ENCODE data around the gene SYT3. TPM values are rescaled to one million over a fixed set of nuclear protein-coding genes. Genes with fewer than 3 reads are reported as not detected.
"Not testable (repeated sequence)": the region's sequence is repeated elsewhere in the genome, so short reads cannot be mapped to it uniquely, and the experiment has no call there.

The SYT3 gene
- total and polyA plus RNA-seq, 2 experiments from 2014 or later: 10.0 to 25.5 TPM

DNA sequence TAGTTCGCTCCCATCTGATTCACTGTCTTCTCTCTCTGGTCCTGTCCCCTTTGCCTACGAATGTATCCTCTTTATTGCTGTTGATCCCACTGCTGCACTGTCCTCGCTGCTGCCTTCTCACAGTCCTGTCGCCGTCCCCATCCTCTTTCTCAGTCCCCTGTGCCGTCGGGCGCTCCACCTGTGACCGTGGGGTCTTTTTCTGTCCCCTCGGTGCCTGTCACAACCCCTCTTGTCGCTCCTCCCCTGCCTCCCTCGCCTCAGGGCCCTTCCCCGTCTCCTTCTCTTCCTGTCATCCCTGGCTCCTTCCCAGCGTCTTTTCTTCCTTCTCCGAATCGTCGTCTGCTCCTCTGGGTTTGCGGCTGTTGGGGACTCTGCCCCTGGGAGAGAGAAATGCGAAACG is 32.3 kb downstream of the SYT3 start (continued):
- TF ChIP-seq, protein P1, sequence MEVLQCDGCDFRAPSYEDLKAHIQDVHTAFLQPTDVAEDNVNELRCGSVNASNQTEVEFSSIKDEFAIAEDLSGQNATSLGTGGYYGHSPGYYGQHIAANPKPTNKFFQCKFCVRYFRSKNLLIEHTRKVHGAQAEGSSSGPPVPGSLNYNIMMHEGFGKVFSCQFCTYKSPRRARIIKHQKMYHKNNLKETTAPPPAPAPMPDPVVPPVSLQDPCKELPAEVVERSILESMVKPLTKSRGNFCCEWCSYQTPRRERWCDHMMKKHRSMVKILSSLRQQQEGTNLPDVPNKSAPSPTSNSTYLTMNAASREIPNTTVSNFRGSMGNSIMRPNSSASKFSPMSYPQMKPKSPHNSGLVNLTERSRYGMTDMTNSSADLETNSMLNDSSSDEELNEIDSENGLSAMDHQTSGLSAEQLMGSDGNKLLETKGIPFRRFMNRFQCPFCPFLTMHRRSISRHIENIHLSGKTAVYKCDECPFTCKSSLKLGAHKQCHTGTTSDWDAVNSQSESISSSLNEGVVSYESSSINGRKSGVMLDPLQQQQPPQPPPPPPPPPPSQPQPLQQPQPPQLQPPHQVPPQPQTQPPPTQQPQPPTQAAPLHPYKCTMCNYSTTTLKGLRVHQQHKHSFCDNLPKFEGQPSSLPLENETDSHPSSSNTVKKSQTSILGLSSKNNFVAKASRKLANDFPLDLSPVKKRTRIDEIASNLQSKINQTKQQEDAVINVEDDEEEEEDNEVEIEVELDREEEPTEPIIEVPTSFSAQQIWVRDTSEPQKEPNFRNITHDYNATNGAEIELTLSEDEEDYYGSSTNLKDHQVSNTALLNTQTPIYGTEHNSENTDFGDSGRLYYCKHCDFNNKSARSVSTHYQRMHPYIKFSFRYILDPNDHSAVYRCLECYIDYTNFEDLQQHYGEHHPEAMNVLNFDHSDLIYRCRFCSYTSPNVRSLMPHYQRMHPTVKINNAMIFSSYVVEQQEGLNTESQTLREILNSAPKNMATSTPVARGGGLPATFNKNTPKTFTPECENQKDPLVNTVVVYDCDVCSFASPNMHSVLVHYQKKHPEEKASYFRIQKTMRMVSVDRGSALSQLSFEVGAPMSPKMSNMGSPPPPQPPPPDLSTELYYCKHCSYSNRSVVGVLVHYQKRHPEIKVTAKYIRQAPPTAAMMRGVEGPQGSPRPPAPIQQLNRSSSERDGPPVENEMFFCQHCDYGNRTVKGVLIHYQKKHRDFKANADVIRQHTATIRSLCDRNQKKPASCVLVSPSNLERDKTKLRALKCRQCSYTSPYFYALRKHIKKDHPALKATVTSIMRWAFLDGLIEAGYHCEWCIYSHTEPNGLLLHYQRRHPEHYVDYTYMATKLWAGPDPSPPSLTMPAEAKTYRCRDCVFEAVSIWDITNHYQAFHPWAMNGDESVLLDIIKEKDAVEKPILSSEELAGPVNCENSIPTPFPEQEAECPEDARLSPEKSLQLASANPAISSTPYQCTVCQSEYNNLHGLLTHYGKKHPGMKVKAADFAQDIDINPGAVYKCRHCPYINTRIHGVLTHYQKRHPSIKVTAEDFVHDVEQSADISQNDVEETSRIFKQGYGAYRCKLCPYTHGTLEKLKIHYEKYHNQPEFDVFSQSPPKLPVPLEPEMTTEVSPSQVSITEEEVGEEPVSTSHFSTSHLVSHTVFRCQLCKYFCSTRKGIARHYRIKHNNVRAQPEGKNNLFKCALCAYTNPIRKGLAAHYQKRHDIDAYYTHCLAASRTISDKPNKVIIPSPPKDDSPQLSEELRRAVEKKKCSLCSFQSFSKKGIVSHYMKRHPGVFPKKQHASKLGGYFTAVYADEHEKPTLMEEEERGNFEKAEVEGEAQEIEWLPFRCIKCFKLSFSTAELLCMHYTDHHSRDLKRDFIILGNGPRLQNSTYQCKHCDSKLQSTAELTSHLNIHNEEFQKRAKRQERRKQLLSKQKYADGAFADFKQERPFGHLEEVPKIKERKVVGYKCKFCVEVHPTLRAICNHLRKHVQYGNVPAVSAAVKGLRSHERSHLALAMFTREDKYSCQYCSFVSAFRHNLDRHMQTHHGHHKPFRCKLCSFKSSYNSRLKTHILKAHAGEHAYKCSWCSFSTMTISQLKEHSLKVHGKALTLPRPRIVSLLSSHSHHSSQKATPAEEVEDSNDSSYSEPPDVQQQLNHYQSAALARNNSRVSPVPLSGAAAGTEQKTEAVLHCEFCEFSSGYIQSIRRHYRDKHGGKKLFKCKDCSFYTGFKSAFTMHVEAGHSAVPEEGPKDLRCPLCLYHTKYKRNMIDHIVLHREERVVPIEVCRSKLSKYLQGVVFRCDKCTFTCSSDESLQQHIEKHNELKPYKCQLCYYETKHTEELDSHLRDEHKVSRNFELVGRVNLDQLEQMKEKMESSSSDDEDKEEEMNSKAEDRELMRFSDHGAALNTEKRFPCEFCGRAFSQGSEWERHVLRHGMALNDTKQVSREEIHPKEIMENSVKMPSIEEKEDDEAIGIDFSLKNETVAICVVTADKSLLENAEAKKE (CRISPR knock-in tag; IDR thresholded peaks at IDR 0.05): no peak
- TF ChIP-seq EZH2phosphoT487 (IDR thresholded peaks at IDR 0.05; ENCODE audit: unreplicated experiment): no peak
- TF ChIP-seq ZNF114 (CRISPR knock-in tag; IDR thresholded peaks at IDR 0.05): no peak

DNA sequence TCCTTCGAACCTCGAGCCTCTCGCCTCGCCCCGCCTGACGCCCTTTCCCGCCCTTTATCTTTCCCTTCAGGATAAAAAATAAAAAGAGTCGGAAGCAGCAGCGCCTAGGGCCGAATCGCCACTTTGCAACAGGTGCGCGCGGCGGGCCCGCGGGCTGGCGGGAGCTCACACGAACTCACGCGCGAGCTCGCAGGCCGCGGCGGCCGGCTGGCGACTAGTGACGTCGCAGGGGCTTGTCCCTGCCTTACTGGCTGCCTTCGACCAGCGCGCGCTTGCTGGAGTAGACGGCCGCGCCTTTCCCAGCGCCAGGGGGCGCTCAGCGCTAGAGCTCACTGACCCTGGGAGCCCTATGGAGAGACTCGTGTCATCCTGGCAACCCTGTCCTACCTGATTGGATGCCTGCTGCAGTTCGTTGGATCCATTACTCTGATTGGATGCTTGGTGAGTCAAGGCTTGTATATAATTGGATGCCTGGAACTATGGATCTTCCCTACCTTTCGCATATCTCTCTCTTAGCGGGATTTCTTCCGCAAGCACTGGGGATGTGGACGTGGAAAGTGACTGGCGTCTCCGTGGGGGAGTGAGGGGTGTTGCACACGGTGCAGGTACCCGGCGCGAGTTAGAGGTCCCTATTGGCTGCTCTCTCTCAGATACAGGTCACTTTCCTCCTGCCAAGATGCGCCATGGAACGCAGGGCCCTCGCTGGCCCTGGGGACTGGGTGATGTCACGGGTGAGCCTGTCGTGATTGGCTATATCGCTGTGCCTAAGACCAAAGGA is 33.4 kb downstream of the SYT3 start:
- H3K4me3 Mint-ChIP-seq: not testable (repeated sequence)
- peaks cover 10% of the 10 kb centered on the region for H3K27me3 Mint-ChIP-seq (ENCODE audit: insufficient read depth, low read depth, poor library complexity)

More for the DNA sequence above, 33.4 kb downstream of the SYT3 start:
- H3K4me3 ChIP-seq: peak overlapping the region; percentile 40; the same call in 1 of the 2 replicates
- H3K9me2 ChIP-seq (ENCODE audit: insufficient read depth); H3K4me1 Mint-ChIP-seq; ATAC-seq; H3K27ac Mint-ChIP-seq; H3K4me1 ChIP-seq (ENCODE audit: insufficient read depth); H4K20me1 ChIP-seq (replicated peaks; ENCODE audit: insufficient read depth); H3F3A ChIP-seq (replicated peaks; ENCODE audit: low read depth); H3K27ac ChIP-seq (ENCODE audit: low read depth); H3K79me2 ChIP-seq (replicated peaks; ENCODE audit: insufficient read depth); H3K36me3 ChIP-seq (ENCODE audit: insufficient read depth); H2AFZ ChIP-seq: not testable (repeated sequence)
- H3K9me3 Mint-ChIP-seq: peaks cover 86% of the 10 kb centered on the region
- H3K27me3 ChIP-seq (ENCODE audit: insufficient read depth): peaks cover 36% of the 10 kb centered on the region
- peak; percentile 74 for DNase-seq (ENCODE audit: low spot score)
- TF ChIP-seq, protein P2, sequence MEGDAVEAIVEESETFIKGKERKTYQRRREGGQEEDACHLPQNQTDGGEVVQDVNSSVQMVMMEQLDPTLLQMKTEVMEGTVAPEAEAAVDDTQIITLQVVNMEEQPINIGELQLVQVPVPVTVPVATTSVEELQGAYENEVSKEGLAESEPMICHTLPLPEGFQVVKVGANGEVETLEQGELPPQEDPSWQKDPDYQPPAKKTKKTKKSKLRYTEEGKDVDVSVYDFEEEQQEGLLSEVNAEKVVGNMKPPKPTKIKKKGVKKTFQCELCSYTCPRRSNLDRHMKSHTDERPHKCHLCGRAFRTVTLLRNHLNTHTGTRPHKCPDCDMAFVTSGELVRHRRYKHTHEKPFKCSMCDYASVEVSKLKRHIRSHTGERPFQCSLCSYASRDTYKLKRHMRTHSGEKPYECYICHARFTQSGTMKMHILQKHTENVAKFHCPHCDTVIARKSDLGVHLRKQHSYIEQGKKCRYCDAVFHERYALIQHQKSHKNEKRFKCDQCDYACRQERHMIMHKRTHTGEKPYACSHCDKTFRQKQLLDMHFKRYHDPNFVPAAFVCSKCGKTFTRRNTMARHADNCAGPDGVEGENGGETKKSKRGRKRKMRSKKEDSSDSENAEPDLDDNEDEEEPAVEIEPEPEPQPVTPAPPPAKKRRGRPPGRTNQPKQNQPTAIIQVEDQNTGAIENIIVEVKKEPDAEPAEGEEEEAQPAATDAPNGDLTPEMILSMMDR (conservative IDR thresholded peaks at IDR 0.05; ENCODE audit: low read depth in 2 of 2): peak; percentile 37 to 41
- peak overlapping the region; percentile 67; the same call in 1 of the 2 replicates for H3K4me2 ChIP-seq
- peaks cover 41% of the 10 kb centered on the region for H3K36me3 Mint-ChIP-seq (ENCODE audit: low read depth)

All from GM23338 (cell line).